GM10266 (cell line): ENCODE results near the gene TKFC.

ENCODE experiments used
- DNase-seq: peaks from one replicate; pipeline ENCODE4 v3.0.0; 2012; ENCODE audit errors: extremely low spot score
- TF ChIP-seq, protein P1 (sequence below): IDR thresholded peaks from 2 replicates; pipeline ENCODE4 v1.5.1; 2012; ENCODE audit warnings: mild to moderate bottlenecking, low read depth; ENCODE audit not compliant: control insufficient read depth, insufficient read depth; ENCODE audit errors: missing control alignments

The TKFC gene

DNA sequence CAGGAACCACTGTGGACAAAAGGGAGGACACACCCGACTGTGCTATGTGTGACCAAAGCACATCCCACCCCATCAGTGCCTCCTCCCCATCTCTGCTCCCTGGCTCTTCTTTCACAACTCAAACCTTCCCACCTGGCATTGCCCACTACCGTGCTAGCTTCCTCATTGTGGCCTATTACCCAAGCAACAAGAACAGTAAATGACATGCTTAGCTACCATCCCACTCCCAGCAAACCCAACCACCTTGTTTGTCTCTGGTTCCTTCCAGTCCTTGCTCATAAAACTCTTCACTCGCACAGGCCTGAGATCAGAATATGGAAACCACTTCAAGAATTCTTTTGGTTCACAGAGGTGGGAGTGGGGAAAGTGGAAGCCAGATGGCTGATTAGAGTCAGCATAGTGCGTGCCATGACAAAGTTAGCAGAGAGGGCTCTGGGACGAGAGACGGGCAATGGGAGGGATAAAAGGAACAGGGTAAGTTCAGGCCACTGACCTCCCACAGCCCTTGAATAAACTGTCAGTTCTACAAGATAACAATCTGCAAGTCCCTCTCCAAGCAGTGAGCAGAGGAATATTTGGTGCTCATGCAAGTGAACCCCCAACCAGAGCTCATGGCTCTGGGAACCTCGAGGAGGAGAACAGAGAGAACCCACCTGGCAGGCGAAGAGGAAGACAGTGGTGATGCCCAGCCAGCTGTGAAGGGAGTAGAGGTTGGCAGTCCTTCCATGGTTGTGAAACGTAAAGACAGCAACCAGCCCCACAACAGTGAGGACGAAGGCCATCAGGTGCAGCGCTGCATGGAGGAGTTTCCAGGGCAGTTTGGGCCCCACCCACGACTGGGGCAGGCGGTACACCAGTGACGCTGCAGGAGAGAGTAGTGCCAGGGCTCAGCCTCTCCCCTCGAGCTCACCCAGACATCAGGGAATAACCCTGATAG, 20.4 kb downstream of the TKFC start:
- no peak for DNase-seq
- TF ChIP-seq, protein P1, sequence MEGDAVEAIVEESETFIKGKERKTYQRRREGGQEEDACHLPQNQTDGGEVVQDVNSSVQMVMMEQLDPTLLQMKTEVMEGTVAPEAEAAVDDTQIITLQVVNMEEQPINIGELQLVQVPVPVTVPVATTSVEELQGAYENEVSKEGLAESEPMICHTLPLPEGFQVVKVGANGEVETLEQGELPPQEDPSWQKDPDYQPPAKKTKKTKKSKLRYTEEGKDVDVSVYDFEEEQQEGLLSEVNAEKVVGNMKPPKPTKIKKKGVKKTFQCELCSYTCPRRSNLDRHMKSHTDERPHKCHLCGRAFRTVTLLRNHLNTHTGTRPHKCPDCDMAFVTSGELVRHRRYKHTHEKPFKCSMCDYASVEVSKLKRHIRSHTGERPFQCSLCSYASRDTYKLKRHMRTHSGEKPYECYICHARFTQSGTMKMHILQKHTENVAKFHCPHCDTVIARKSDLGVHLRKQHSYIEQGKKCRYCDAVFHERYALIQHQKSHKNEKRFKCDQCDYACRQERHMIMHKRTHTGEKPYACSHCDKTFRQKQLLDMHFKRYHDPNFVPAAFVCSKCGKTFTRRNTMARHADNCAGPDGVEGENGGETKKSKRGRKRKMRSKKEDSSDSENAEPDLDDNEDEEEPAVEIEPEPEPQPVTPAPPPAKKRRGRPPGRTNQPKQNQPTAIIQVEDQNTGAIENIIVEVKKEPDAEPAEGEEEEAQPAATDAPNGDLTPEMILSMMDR, result no peak

DNA sequence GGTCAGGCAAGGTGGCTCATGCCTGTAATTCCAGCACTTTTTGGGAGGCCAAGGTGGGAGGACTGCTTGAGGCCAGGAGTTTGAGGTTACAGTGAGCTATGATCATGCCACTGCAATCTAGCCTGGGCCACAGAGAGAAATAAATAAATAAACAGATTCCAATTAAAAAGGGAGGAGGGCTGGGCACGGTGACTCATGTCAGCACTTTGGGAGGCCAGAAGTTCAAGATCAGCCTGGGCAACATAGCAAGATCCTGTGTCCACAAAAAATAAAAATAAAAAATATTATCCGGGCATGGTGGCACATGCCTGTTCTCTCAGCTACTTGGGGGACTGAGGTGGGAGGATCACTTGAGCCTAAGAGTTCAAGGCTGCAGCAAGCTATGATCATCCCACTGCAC, 21.2 kb downstream of the TKFC start:
- no peak for DNase-seq
- TF ChIP-seq, protein P1, result no peak

DNA sequence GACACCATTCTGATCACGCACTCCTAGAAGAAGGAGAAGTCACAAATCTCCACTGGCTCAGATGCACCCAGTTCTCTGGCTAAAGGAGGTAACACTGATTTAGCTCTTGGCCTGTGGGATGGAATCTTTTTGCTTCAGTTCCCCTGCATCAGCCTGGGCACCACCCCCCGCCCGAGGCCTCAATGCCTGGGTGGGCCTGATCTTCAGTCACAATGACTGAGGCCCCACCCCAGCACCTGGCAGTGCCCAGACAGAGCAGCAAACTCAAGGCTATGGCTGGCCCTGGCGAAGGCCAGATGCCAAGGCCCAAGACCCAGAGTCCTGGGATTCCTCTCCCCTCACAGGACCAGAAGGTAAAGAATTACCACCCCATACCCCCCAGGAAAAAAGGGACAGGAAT, 23.7 kb downstream of the TKFC start:
- no peak for DNase-seq
- TF ChIP-seq, protein P1, result no peak

DNA sequence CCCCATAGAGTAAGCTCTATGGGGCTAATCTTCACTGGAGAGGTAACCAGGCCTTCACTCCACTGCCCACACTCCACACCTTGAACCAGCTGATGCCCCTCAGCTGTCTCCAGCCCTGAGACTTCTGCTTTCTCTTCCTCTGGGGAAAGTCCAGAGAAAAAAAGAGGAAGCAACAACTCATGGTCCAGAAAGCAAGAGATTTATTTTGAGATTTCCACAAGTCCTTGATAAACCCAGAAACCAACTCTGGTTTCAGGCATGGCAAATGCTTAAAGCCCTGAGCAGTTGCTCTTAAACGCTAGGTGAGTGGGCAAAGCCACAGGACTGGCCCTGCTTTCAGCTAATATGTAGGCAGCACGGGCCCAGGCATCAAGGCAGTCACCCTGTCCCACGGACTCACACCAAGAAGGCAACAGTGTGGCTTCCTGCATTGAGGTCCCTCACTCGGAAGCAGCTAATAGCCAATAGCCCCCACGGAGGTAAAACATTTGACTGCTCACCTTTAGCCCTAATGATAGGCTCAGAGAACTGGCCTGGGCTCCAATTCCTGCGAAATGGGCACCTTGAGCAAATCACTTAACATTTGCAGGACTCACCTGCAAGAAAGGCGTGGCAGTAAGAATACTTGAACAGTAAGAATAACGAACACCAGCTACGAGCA, 24.3 kb downstream of the TKFC start:
- TF ChIP-seq, protein P1, result no peak
- peak; percentile 49 for DNase-seq

DNA sequence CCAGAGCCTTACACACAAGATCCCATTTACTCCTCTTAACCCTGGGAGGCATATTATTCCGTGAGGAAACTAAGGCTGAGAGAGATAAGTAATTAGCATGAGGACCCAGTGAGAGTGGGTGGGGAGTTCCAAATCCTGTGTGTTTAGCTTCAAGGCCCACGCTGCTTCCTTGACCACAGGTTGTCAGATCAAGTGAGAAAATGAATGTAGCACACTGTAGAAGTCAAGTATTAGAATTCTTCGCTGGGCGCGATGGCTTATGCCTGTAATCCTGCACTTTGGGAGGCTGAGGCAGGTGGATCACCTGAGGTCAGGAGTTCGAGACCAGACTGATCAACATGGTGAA, 24.8 kb downstream of the TKFC start:
- no peak for DNase-seq
- TF ChIP-seq, protein P1, result no peak

DNA sequence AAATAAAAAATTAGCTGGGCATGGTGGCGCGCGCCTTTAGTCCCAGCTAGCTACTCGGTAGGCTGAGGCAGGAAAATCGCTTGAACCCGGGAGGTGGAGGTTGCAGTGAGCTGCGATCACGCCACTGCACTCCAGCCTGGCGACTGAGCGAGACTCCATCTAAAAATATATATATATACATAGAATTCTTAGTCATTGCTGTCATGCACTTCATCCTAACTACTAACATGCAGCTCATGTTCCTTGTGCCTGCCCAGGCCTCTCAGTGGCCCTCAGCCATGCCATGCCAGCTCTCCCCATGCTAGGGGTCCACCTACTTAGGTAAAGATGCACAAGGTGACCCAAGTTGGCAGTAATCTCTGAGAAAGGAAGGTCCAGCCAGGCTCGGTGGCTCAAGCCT, 25.5 kb downstream of the TKFC start:
- no peak for DNase-seq
- TF ChIP-seq, protein P1, result no peak

DNA sequence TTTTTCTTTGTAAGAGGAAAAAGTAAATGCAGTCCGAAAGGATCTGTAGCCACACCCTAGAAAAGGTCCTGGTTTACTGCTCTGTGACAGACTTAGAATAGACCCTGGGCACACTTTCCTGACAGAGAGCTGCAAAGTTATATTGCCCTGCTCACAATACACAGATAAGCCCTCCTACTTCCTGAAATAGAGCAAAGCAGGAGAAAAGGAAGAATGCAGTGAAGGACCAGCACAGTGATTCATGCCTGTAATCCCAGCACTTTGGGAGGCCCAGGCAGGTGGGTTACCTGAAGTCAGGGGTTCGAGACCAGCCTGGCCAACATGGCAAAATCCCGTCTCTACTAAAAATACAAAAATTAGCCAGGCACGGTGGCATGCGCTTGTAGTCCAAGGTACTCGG, 26.5 kb downstream of the TKFC start:
- TF ChIP-seq, protein P1, result no peak
- DNase-seq, result no peak
